ENCODE measurements around the gene KDM1A. TPM values are rescaled to one million over a fixed set of nuclear protein-coding genes. Genes with fewer than 3 reads are reported as not detected.
A peak's percentile ranks its signal among the peaks of the same experiment; 100 is the strongest.

The KDM1A gene
- total and polyA plus RNA-seq, 10 of the 15 experiments (the other 5 are each of a cell fraction or from before 2014, with no cell fraction given), result 39.2 to 118 (median 98.9) TPM

- H3K27me3 ChIP-seq (replicated peaks in 1 of 2; ENCODE audit: control insufficient read depth in 2 of 2, insufficient read depth in 2 of 2, low read length in 1 of 2), result no peaks in the 10 kb centered on the region
- DNase-seq (ENCODE audit: low read depth, low spot score) (no peak), FAIRE-seq (no peak), ATAC-seq (no peak)
- TF ChIP-seq RUNX3 (IDR thresholded peaks at IDR 0.05; ENCODE audit: low read length) (no peak), POLR2A (IDR thresholded peaks at IDR 0.05; ENCODE audit: low read depth, low read length) (0 out of 2 replicates have a peak, but pooled peaks have one; percentile 19)
- H3K9ac ChIP-seq (ENCODE audit: control insufficient read depth, insufficient read depth, low read length), result no peak overlapping the region
- H3K4me3 ChIP-seq, result no peak overlapping the region
- RAD21 ChIA-PET (ENCODE audit: unreplicated experiment), result interaction anchor here (1.5 kb wide), 1 partner anchor 100 kb away, joined by 5 read pairs; no protein-coding TSS in a partner anchor
- intact Hi-C loops (cut with micrococcal nuclease; ENCODE audit: unreplicated experiment) (no loop called here), in situ Hi-C loops (cut with MboI) (no loop called here)
- 97% methylated on average over 8 of the region's 8 CpGs for WGBS (ENCODE audit: insufficient coverage, insufficient replicate concordance, low lambda C conversion rate, missing lambda C conversion rate)
- H3K9me3 ChIP-seq (replicated peaks; ENCODE audit: control insufficient read depth, insufficient read depth, low read length), result no peaks in the 10 kb centered on the region
- H4K20me1 ChIP-seq (ENCODE audit: control insufficient read depth, insufficient read depth), result no peaks in the 10 kb centered on the region
- H2AFZ ChIP-seq (ENCODE audit: control insufficient read depth, low read depth, low read length), result no peak overlapping the region
- H3K27ac ChIP-seq (ENCODE audit: control insufficient read depth, insufficient read depth), result no peak overlapping the region
- H3K36me3 ChIP-seq (ENCODE audit: control insufficient read depth in 2 of 2, insufficient read depth in 2 of 2, low read length in 1 of 2), result peaks cover 23 to 57% of the 10 kb centered on the region in 2 experiments
- CTCF ChIA-PET, result interaction anchor here (0.9 to 20.3 kb wide), 3 partner anchors 11 to 97 kb away, joined by 3 to 961 read pairs (median 5); no protein-coding TSS in a partner anchor
- H3K4me2 ChIP-seq (ENCODE audit: control insufficient read depth, insufficient read depth), result no peak overlapping the region
- POLR2A ChIA-PET, result interaction anchor here (0.7 kb wide), 1 partner anchor 98 kb away, joined by 3 read pairs; no protein-coding TSS in a partner anchor
- H3K79me2 ChIP-seq (ENCODE audit: control insufficient read depth, insufficient read depth, low read length), result no peaks in the 10 kb centered on the region
- SMC1A ChIA-PET (ENCODE audit: uncharacterized antibody, unreplicated experiment), result interaction anchor here (0.6 to 2.5 kb wide), 5 partner anchors 10 to 136 kb away, joined by 3 to 9 read pairs (median 5); no protein-coding TSS in a partner anchor
- no peaks in the 10 kb centered on the region for H3K4me1 ChIP-seq (ENCODE audit: control insufficient read depth, insufficient read depth, low read length)
- no TSS peak for BruUV-seq (replicated peaks)
Observed at GRCh38 chr1:23084880-23085279, 65.6 kb downstream of the KDM1A start.

GRCh38 chr1:23085696-23086095 lies 66.4 kb downstream of the KDM1A start:
- CTCF ChIA-PET, result interaction anchor here (0.6 to 20.3 kb wide), 6 partner anchors 9 to 96 kb away, joined by 3 to 961 read pairs (median 4); no protein-coding TSS in a partner anchor
- Histone ChIP-seq H3K27ac (ENCODE audit: control insufficient read depth, insufficient read depth) (no peak overlapping the region), H3K27me3 (replicated peaks in 1 of 2; ENCODE audit: control insufficient read depth in 2 of 2, insufficient read depth in 2 of 2, low read length in 1 of 2) (no peaks in the 10 kb centered on the region), H2AFZ (ENCODE audit: control insufficient read depth, low read depth, low read length) (no peak overlapping the region), H3K4me1 (ENCODE audit: control insufficient read depth, insufficient read depth, low read length) (no peaks in the 10 kb centered on the region), H3K4me2 (ENCODE audit: control insufficient read depth, insufficient read depth) (no peak overlapping the region), H3K9ac (ENCODE audit: control insufficient read depth, insufficient read depth, low read length) (no peak overlapping the region), H3K36me3 (ENCODE audit: control insufficient read depth in 2 of 2, insufficient read depth in 2 of 2, low read length in 1 of 2) (peaks cover 27 to 52% of the 10 kb centered on the region in 2 experiments), H3K4me3 (no peak overlapping the region), H3K9me3 (replicated peaks; ENCODE audit: control insufficient read depth, insufficient read depth, low read length) (no peaks in the 10 kb centered on the region), H4K20me1 (ENCODE audit: control insufficient read depth, insufficient read depth) (no peaks in the 10 kb centered on the region), H3K79me2 (ENCODE audit: control insufficient read depth, insufficient read depth, low read length) (no peaks in the 10 kb centered on the region)
- no TSS peak for BruUV-seq (replicated peaks)
- RAD21 ChIA-PET (ENCODE audit: unreplicated experiment), result interaction anchor here (0.6 to 1.5 kb wide), 3 partner anchors 36 to 99 kb away, joined by 3 to 5 read pairs (median 3); no protein-coding TSS in a partner anchor
- no peak for DNase-seq (ENCODE audit: low read depth, low spot score)
- no peak for FAIRE-seq
- intact Hi-C loops (cut with micrococcal nuclease; ENCODE audit: unreplicated experiment) (no loop called here), in situ Hi-C loops (cut with MboI) (no loop called here)
- POLR2A ChIA-PET, result interaction anchor here (0.7 kb wide), 1 partner anchor 98 kb away, joined by 3 read pairs; no protein-coding TSS in a partner anchor
- SMC1A ChIA-PET (ENCODE audit: uncharacterized antibody, unreplicated experiment), result interaction anchor here (0.9 to 2.5 kb wide), 6 partner anchors 10 to 109 kb away, joined by 3 to 9 read pairs (median 3); no protein-coding TSS in a partner anchor
- ATAC-seq, result no peak
- WGBS (ENCODE audit: insufficient coverage, insufficient replicate concordance, low lambda C conversion rate, missing lambda C conversion rate), result 89% methylated on average over 3 of the region's 3 CpGs
- no peak for TF ChIP-seq POU2F2 (IDR thresholded peaks at IDR 0.05; ENCODE audit: borderline replicate concordance, low read depth, low read length)
- TF ChIP-seq RELA (IDR thresholded peaks at IDR 0.05; ENCODE audit: borderline replicate concordance, partially characterized antibody), result no peak
- TF ChIP-seq CEBPB (IDR thresholded peaks at IDR 0.05; ENCODE audit: borderline replicate concordance in 1 of 2, low read depth in 2 of 2, low read length in 2 of 2), result no peak
- TF ChIP-seq ZBTB4 (CRISPR knock-in tag; IDR thresholded peaks at IDR 0.05), result no peak
- TF ChIP-seq NR2C2 (IDR thresholded peaks at IDR 0.05; ENCODE audit: borderline replicate concordance, control insufficient read depth, insufficient read length, low read depth), result no peak
- TF ChIP-seq SUZ12 (IDR thresholded peaks at IDR 0.05; ENCODE audit: unreplicated experiment), result no peak
- TF ChIP-seq HSF1 (IDR thresholded peaks at IDR 0.05; ENCODE audit: low read depth, low read length), result no peak
- TF ChIP-seq ATF7 (IDR thresholded peaks at IDR 0.05; ENCODE audit: low read depth), result no peak

Data from GM12878 (cell line).